ENCODE results near the gene CLCN4. TPM values are rescaled to one million over a fixed set of nuclear protein-coding genes. Genes with fewer than 3 reads are reported as not detected.

The CLCN4 gene
- total and polyA plus RNA-seq, 2 donors (not counting 1 experiment from before 2014, with no cell fraction given): 7.7 to 9.1 TPM

- peak overlapping the region in 1 of 2 donors; percentile 82 for H3K27ac ChIP-seq (ENCODE audit: low read length in 2 of 2)
- peaks cover 42% of the 10 kb centered on the region for H3K79me2 ChIP-seq (ENCODE audit: control insufficient read depth, insufficient read depth, low read length)
- peaks cover 64 to 82% of the 10 kb centered on the region in 2 donors for H3K4me1 ChIP-seq (ENCODE audit: control insufficient read depth in 2 of 2, insufficient read depth in 2 of 2, low read length in 2 of 2)
- ATAC-seq (ENCODE audit: low read depth) (no peak), DNase-seq (no peak)
- TF ChIP-seq CTCF (IDR thresholded peaks at IDR 0.05) (no peak), EZH2 (IDR thresholded peaks at IDR 0.05; ENCODE audit: borderline replicate concordance, insufficient read depth, low read depth, low read length, poor library complexity, severe bottlenecking) (no peak)
- H3K9me3 ChIP-seq (ENCODE audit: control extremely low read depth in 1 of 3, control insufficient read depth in 2 of 3, insufficient read depth in 1 of 3, low read length in 2 of 3): peaks cover 0 to 3% (median 0%) of the 10 kb centered on the region in 3 donors
- 70% methylated on average over 2 of the region's 8 CpGs for WGBS (ENCODE audit: insufficient coverage)
- peak overlapping the region; percentile 64 for H3K4me2 ChIP-seq (replicated peaks; ENCODE audit: low read depth, low read length, poor library complexity, severe bottlenecking)
- H2AFZ ChIP-seq (ENCODE audit: insufficient read depth, low read depth, low read length, poor library complexity, severe bottlenecking): no peak overlapping the region
- Mint-ChIP-seq H3K4me3 (peak overlapping the region; percentile 68), H3K27ac (no peak overlapping the region), H3K9me3 (ENCODE audit: insufficient read depth) (no peaks in the 10 kb centered on the region), H3K27me3 (no peaks in the 10 kb centered on the region), H3K4me1 (peaks cover 68% of the 10 kb centered on the region)
- intact Hi-C loops (cut with micrococcal nuclease): no loop called here
- POLR2A ChIA-PET: interaction anchor here (0.6 to 1.9 kb wide), 2 partner anchors 9 to 778 kb away, joined by 9 to 11 read pairs; no protein-coding TSS in a partner anchor
- no peaks in the 10 kb centered on the region for H4K20me1 ChIP-seq (ENCODE audit: control insufficient read depth, insufficient read depth, low read length, poor library complexity, severe bottlenecking)
- H3K9ac ChIP-seq (ENCODE audit: low read length): peak overlapping the region; percentile 12
- CTCF ChIA-PET: interaction anchor here (0.6 to 13.3 kb wide), 39 partner anchors 8 to 1373 kb away, joined by 3 to 160 read pairs (median 6); partner anchors contain the start of genes CLCN4 and MID1
- H3K36me3 ChIP-seq (replicated peaks in 1 of 2; ENCODE audit: control extremely low read depth in 1 of 2, control insufficient read depth in 1 of 2, extremely low read depth in 1 of 2, insufficient read depth in 2 of 2, low read length in 1 of 2): peaks cover 0 to 30% of the 10 kb centered on the region in 2 experiments
- H3K4me3 ChIP-seq (ENCODE audit: control extremely low read depth in 1 of 5, extremely low read depth in 1 of 5, insufficient read depth in 1 of 5, low read depth in 2 of 5, low read length in 4 of 5): no peak overlapping the region
- no peaks in the 10 kb centered on the region for H3K27me3 ChIP-seq (replicated peaks in 1 of 4; ENCODE audit: control extremely low read depth in 1 of 4, control insufficient read depth in 3 of 4, insufficient read depth in 4 of 4, low read length in 3 of 4)
Measured at GRCh38 chrX:10120331-10120730, 36.4 kb upstream of the CLCN4 start.

GRCh38 chrX:10120828-10121227, 35.9 kb upstream of the CLCN4 start:
- Histone ChIP-seq H3K79me2 (ENCODE audit: control insufficient read depth, insufficient read depth, low read length) (peaks cover 40% of the 10 kb centered on the region), H3K9me3 (ENCODE audit: control extremely low read depth in 1 of 3, control insufficient read depth in 2 of 3, insufficient read depth in 1 of 3, low read length in 2 of 3) (peaks cover 0 to 3% (median 0%) of the 10 kb centered on the region in 3 donors), H3K27ac (ENCODE audit: low read length in 2 of 2) (peak overlapping the region; percentile 61 to 82), H3K4me3 (ENCODE audit: control extremely low read depth in 1 of 5, extremely low read depth in 1 of 5, insufficient read depth in 1 of 5, low read depth in 2 of 5, low read length in 4 of 5) (no peak overlapping the region), H3K4me1 (ENCODE audit: control insufficient read depth in 2 of 2, insufficient read depth in 2 of 2, low read length in 2 of 2) (peaks cover 62 to 78% of the 10 kb centered on the region in 2 donors), H3K9ac (ENCODE audit: low read length) (peak overlapping the region; percentile 12), H3K36me3 (replicated peaks in 1 of 2; ENCODE audit: control extremely low read depth in 1 of 2, control insufficient read depth in 1 of 2, extremely low read depth in 1 of 2, insufficient read depth in 2 of 2, low read length in 1 of 2) (peaks cover 0 to 30% of the 10 kb centered on the region in 2 experiments), H2AFZ (ENCODE audit: insufficient read depth, low read depth, low read length, poor library complexity, severe bottlenecking) (no peak overlapping the region), H4K20me1 (ENCODE audit: control insufficient read depth, insufficient read depth, low read length, poor library complexity, severe bottlenecking) (no peaks in the 10 kb centered on the region), H3K27me3 (replicated peaks in 1 of 4; ENCODE audit: control extremely low read depth in 1 of 4, control insufficient read depth in 3 of 4, insufficient read depth in 4 of 4, low read length in 3 of 4) (no peaks in the 10 kb centered on the region), H3K4me2 (replicated peaks; ENCODE audit: low read depth, low read length, poor library complexity, severe bottlenecking) (peak overlapping the region; percentile 64)
- H3K4me3 Mint-ChIP-seq: peak overlapping the region; percentile 68
- no peaks in the 10 kb centered on the region for H3K27me3 Mint-ChIP-seq
- no peak for DNase-seq
- no peak for ATAC-seq (ENCODE audit: low read depth)
- POLR2A ChIA-PET: interaction anchor here (0.6 to 1.9 kb wide), 2 partner anchors 10 to 778 kb away, joined by 9 to 11 read pairs; no protein-coding TSS in a partner anchor
- WGBS (ENCODE audit: insufficient coverage): no CpG with 5 or more reads among the region's 7 CpGs
- intact Hi-C loops (cut with micrococcal nuclease): no loop called here
- no peaks in the 10 kb centered on the region for H3K9me3 Mint-ChIP-seq (ENCODE audit: insufficient read depth)
- peak overlapping the region; percentile 76 for H3K27ac Mint-ChIP-seq
- CTCF ChIA-PET: interaction anchor here (0.8 to 13.3 kb wide), 21 partner anchors 8 to 1304 kb away, joined by 3 to 160 read pairs (median 7); partner anchors contain the start of genes CLCN4 and MID1
- H3K4me1 Mint-ChIP-seq: peaks cover 67% of the 10 kb centered on the region
- TF ChIP-seq CTCF (IDR thresholded peaks at IDR 0.05) (no peak), EZH2 (IDR thresholded peaks at IDR 0.05; ENCODE audit: borderline replicate concordance, insufficient read depth, low read depth, low read length, poor library complexity, severe bottlenecking) (no peak)
